ENCODE data around the gene BZW1.

BZW1 gene

GRCh38 chr2:200811333-200812121 lies at the start of gene BZW1:
Gene BZW1 (plus strand): TSS chr2:200811910. CDS start chr2:200813218, 1,308 bp downstream.
- peak; percentile 94 to 96 for DNase-seq (ENCODE audit: low read depth in 2 of 2)

GRCh38 chr2:200762127-200762526 lies 49.6 kb upstream of the BZW1 start:
- DNase-seq (ENCODE audit: low read depth in 2 of 2) = no peak

- DNase-seq (ENCODE audit: low read depth in 2 of 2) = no peak
Measured at GRCh38 chr2:200763422-200763821, 48.3 kb upstream of the BZW1 start.

GRCh38 chr2:200765139-200765951 lies 46.4 kb upstream of the BZW1 start:
- peak; percentile 54 to 58 for DNase-seq (ENCODE audit: low read depth in 2 of 2)

- no peak for DNase-seq (ENCODE audit: low read depth in 2 of 2)
Measured at GRCh38 chr2:200765995-200766660, 45.6 kb upstream of the BZW1 start.

- no peak for DNase-seq (ENCODE audit: low read depth in 2 of 2)
Measured at GRCh38 chr2:200767111-200767885, 44.4 kb upstream of the BZW1 start.

- no peak for DNase-seq (ENCODE audit: low read depth in 2 of 2)
Measured at GRCh38 chr2:200770847-200771246, 40.9 kb upstream of the BZW1 start.

- no peak for DNase-seq (ENCODE audit: low read depth in 2 of 2)
Measured at GRCh38 chr2:200772620-200773019, 39.1 kb upstream of the BZW1 start.

GRCh38 chr2:200773083-200773482 lies 38.6 kb upstream of the BZW1 start:
- no peak for DNase-seq (ENCODE audit: low read depth in 2 of 2)

GRCh38 chr2:200774920-200775319 lies 36.8 kb upstream of the BZW1 start:
- no peak for DNase-seq (ENCODE audit: low read depth in 2 of 2)

GRCh38 chr2:200777275-200777674 lies 34.4 kb upstream of the BZW1 start:
- DNase-seq (ENCODE audit: low read depth in 2 of 2) = no peak

GRCh38 chr2:200778038-200778437 lies 33.7 kb upstream of the BZW1 start:
- no peak for DNase-seq (ENCODE audit: low read depth in 2 of 2)

- DNase-seq (ENCODE audit: low read depth in 2 of 2) = no peak
Measured at GRCh38 chr2:200779214-200779613, 32.5 kb upstream of the BZW1 start.

GRCh38 chr2:200781616-200782015 lies 30.1 kb upstream of the BZW1 start:
- no peak for DNase-seq (ENCODE audit: low read depth in 2 of 2)

GRCh38 chr2:200782251-200782650 lies 29.5 kb upstream of the BZW1 start:
- DNase-seq (ENCODE audit: low read depth in 2 of 2) = no peak

- DNase-seq (ENCODE audit: low read depth in 2 of 2) = no peak
Measured at GRCh38 chr2:200784215-200784614, 27.5 kb upstream of the BZW1 start.

GRCh38 chr2:200786423-200786822 lies 25.3 kb upstream of the BZW1 start:
- no peak for DNase-seq (ENCODE audit: low read depth in 2 of 2)

GRCh38 chr2:200786826-200787225 lies 24.9 kb upstream of the BZW1 start:
- DNase-seq (ENCODE audit: low read depth in 2 of 2) = no peak

- DNase-seq (ENCODE audit: low read depth in 2 of 2) = peak in 1 of 2 donors; percentile 16
Measured at GRCh38 chr2:200787351-200788120, 24.2 kb upstream of the BZW1 start.

- DNase-seq (ENCODE audit: low read depth in 2 of 2) = no peak
Measured at GRCh38 chr2:200788121-200788718, 23.5 kb upstream of the BZW1 start.
